HG02623 (cell line): ENCODE data around the gene C8G.

Source experiments
- ATAC-seq: cut with Tn5 transposase; IDR thresholded peaks from one replicate; pipeline ENCODE4 v1.9.1; 2021; ENCODE audit warnings: moderate library complexity; ENCODE audit not compliant: unreplicated experiment

The C8G gene

DNA sequence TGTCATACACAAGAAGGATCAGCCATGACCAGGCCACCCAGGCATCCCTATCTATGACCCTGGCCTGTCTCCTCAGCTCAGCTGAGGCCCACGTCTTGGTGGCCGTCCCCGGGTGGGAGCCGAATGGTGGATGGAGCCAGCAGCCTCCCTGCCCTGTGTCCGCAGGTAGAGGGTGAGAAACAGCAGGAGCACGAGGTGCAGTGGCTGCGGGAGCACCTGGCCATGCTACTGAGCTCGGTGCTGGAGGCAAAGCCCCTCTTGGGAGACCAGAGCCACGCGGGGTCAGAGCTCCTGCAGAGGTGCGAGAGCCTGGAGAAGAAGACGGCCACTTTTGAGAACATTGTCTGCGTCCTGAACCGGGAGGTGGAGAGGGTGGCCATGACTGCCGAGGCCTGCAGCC is 25.0 kb upstream of the C8G start:
- no peak for ATAC-seq

DNA sequence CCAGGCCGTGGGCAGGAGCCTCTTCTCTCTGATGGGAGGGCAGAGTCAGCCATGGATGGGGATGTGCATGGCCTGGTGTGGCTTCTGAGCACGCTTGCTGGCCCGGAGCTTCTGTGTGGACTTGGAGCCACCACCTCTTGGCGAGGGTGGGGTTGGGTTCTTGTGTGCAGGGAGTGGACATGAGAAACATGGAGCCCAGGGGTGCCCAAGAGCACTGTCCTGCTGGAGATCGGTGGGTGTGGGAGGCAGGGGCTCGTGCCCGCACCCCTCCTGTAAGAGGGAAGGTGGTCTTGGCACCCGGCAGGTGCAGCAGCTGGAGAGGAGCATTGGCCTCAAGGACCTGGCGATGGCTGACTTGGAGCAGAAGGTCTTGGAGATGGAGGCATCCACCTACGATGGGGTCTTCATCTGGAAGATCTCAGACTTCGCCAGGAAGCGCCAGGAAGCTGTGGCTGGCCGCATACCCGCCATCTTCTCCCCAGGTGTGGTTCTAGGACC is 24.3 kb upstream of the C8G start:
- no peak for ATAC-seq

DNA sequence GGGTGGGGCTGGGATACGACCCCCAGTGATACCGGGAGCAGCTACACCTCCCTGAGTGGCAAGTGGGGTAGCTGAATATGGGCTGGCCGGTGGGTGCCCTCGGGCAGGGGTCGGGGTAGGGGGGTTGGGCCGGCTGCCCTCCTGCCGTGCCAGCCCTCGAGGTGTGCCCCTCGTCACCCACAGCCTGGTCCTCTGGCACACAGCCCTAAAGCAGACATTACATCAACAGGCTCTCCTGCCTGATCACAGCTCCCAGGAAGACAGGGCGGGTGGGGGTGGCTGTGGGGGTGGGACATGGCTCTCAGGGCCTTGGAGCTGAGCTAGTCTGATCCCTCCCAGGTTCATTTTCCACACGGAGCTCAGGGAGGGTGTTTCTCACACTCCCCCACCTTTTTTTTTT is 23.7 kb upstream of the C8G start:
- ATAC-seq: no peak

- no peak for ATAC-seq
Measured at GRCh38 chr9:136921718-136922117, 23.3 kb upstream of the C8G start.

DNA sequence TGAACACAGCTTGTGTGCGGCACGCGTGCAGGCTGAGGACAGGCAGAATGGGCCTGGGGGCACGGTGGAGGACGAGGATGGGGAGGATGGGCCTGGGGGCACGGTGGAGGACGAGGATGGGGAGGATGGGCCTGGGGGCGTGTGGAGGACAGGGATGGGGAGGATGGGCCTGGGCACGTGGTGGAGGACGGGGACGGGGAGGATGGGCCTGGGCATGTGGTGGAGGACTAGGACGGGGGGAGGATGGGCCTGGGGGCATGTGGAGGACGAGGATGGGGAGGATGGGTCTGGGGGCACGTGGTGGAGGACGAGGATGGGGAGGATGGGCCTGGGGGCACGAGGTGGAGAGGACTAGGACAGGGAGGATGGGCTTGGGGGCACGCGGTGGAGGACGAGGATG is 22.5 kb upstream of the C8G start:
- ATAC-seq: no peak

GRCh38 chr9:136923881-136924280 is 21.2 kb upstream of the C8G start:
- ATAC-seq: no peak

DNA sequence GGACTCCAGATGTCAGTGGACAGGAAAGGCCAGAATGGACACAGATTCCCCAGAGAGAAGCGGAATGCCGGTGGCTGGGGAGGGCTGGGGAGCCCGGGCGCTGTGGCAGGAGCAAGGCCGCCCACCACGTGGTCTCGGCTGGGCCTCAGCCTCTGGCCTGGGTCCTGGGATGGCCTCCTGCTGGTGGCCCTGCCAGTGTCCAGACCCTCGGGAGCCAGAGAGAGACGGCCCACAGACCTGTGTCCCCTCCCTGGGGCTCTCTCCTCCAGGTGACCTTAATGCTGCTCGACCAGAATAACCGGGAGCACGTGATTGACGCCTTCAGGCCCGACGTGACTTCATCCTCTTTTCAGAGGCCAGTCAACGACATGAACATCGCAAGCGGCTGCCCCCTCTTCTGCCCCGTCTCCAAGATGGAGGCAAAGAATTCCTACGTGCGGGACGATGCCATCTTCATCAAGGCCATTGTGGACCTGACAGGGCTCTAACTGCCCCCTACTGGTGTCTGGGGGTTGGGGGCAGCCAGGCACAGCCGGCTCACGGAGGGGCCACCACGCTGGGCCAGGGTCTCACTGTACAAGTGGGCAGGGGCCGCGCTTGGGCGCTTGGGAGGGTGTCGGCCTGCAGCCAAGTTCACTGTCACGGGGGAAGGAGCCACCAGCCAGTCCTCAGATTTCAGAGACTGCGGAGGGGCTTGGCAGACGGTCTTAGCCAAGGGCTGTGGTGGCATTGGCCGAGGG is 19.5 kb upstream of the C8G start:
- ATAC-seq: no peak

DNA sequence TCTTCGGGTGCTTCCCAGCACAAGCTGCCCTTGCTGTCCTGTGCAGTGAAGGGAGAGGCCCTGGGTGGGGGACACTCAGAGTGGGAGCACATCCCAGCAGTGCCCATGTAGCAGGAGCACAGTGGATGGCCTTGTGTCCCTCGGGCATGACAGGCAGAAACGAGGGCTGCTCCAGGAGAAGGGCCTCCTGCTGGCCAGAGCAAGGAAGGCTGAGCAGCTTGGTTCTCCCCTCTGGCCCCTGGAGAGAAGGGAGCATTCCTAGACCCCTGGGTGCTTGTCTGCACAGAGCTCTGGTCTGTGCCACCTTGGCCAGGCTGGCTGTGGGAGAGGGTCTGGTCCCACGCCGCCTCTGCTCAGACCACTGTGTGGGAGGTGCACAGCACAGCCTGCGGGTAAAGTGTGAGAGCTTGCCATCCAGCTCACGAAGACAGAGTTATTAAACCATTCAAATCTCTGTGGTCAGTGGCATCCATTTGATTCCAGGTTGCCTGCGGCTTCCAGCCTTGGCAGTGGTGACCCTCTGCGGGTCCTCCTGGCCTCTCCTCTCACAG is 18.8 kb upstream of the C8G start:
- ATAC-seq: no peak

- no peak for ATAC-seq
Measured at GRCh38 chr9:136926749-136927148, 18.3 kb upstream of the C8G start.

DNA sequence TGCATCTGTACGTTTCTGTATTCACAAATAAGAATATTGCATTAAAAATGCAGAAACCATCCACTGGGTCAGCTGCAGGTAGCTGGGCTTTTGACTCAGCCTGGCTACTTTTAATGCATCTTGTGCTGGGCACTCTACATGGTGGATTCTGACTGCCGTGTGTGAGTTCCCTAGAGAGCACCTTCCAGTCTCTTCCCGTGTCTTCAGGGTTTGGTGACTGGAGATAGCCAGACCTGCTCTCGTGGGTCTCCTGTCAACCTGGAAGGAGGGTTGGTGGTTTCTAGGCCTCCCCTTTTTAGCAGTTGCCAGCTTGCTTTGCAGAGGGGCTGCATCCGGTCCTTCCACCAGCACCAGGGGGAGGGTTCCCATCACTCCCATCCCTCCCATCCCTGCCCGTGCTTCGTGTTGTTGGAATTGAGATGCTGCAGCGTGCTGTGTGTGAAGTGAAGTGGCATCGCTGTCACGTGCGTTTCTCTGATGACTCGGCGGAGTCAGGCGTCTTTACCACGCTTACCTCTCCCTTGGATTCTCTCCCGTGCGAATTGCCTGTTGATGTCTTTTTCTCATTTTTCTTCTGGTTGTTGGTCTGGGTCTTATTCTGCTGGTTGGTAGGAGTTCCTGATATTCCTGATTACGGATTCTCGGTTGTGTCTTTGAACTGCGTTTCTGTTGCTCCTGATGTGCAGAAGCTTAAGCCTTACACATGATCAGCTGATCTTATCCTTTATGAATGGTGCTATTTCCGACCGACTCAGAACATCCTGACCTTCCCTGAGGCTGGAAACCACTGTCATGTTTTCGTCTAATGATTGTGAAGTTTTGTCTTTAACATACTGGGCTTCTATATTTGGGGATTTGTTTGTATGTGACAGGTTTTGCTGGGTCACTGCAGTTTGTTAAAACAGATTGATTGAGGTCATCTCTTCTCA is 17.4 kb upstream of the C8G start:
- ATAC-seq: no peak

DNA sequence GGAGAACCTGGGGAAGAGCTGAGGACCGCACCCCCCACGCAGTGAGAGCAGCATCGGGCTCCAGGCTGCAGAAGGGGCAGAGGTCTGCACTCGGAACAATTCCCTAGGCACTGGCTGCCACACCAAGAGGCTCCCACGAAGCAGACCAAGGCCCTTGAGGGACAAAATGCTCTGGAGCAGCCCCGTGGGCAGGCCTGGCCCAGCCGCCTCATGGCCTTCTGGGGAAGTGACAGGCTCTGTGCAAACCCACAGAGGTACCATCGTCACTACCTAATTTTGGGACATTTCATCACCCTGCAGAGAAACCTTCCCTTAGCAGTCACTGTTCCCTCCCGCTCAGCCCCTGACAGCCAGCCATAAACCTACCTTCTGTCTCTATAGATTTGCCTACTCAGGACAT is 16.5 kb upstream of the C8G start:
- no peak for ATAC-seq

GRCh38 chr9:136930014-136930413 is 15.0 kb upstream of the C8G start:
- ATAC-seq: no peak

- ATAC-seq: no peak
Measured at GRCh38 chr9:136931611-136932130, 13.4 kb upstream of the C8G start.

DNA sequence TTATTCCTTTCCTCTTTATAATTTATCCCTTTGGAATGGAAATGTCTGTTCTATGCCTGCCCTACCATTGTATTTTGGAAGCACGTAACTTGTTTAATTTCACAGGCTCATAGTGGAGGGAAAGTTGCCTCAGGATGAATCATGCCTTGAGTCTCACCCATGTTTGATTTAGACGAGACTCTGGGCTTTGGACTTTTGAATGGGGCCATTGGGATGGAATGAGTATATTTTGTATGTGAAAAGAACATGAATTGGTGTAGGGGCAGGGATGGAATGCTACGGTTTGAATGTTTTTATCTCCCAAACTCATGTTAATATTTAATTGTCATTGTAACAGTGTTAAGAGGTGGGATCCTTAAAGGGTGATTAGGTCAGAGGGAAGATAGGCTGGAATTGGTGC is 10.8 kb upstream of the C8G start:
- no peak for ATAC-seq

DNA sequence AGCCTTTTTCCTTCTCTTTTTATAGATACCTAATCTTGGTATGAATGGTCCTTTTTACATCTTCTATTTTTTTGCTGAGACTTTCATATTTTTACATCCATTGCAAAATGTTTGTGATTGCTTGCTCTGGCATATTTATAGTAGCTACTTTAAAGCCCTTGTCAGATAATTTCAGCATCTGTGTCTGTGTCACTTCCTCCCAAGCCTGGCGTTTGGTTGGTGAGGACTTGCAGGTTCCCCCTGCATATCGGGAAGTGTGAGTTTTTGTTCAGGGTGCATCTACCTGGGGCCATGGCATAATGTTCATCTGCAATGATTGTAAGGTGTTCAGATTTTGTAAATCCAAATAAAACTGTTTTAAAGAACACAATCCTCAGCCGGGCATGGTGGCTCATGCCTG is 9.4 kb upstream of the C8G start:
- ATAC-seq: no peak

DNA sequence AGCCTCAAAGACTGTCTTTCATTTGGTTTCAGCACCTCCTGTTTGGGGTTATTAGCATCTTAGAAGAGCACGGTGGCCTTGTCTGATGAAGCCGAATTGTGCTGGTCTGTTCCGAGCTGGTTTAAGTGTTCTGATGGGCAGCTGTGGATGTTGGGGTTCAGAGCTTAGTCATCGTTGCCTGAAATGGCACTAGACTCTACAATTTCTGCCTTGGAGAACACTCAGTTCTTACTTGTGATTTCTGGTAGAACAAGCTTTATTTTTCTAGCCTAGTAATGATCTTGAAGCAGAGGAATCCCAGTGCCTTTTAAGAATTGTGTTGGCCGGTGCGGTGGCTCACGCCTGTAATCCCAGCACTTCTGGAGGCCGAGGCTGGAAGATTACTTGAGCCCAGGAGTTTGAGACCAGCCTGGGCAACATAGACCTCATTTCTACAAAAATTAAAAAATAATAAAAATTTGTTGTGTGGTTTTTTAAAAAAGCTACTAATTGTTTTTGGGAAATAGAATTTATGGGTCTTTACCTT is 8.3 kb upstream of the C8G start:
- ATAC-seq: no peak

DNA sequence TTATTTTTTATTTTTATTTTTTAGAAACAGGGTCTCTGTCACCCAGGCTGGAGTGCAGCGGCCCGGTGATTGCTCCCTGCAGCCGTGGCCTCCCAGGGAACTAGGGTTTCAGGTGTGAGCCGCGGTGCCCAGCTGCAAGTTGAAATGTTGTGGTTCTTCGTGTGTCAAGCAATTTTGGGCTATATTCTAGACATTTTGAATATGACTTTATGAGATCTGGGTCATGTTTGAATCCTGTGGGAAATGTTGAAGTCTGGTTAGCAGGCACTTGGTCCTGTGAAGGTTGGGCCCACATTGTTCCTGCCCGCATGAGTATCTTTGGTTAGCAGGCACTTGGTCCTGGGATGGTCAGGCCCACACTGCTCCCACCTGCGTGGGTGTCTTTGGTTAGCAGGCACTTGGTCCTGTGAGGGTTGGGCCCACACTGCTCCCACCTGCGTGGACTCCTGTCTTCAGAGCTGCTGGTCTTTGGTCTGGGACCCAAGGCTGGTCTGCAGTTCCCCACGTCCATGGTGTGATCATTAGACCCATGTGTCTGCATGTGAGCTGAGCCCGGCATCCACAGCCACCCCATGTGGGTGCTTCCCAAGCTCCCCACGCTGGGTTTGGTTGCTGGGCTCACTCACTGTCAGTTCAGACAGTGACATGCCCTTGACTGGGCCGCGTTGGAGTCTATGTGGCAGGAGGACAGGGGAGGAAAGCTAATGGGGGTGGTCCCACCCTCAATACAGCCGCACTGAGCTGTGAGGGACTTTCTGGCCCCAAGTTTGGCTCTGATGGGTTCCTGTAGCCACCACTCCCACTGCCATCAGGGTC is 7.6 kb upstream of the C8G start:
- no peak for ATAC-seq

- ATAC-seq: no peak
Measured at GRCh38 chr9:136939431-136939995, 5.5 kb upstream of the C8G start.

- no peak for ATAC-seq
Measured at GRCh38 chr9:136939996-136940525, 5.0 kb upstream of the C8G start.
